DND-41 (cell line): ENCODE measurements around the gene C1orf105.

ENCODE experiments used
- EZH2 ChIP-seq: IDR thresholded peaks from 3 replicates; pipeline ENCODE4 v1.6.1; 2012; ENCODE audit warnings: borderline replicate concordance, low read depth, mild to moderate bottlenecking, moderate library complexity, low read length, inconsistent platforms; ENCODE audit not compliant: severe bottlenecking
- TF ChIP-seq, protein P1 (sequence below): IDR thresholded peaks from 2 replicates; pipeline ENCODE4 v1.5.1; 2012; ENCODE audit warnings: borderline replicate concordance, low read length, moderate library complexity, mild to moderate bottlenecking; ENCODE audit not compliant: poor library complexity, severe bottlenecking; ENCODE audit errors: extremely low read depth

DNA sequence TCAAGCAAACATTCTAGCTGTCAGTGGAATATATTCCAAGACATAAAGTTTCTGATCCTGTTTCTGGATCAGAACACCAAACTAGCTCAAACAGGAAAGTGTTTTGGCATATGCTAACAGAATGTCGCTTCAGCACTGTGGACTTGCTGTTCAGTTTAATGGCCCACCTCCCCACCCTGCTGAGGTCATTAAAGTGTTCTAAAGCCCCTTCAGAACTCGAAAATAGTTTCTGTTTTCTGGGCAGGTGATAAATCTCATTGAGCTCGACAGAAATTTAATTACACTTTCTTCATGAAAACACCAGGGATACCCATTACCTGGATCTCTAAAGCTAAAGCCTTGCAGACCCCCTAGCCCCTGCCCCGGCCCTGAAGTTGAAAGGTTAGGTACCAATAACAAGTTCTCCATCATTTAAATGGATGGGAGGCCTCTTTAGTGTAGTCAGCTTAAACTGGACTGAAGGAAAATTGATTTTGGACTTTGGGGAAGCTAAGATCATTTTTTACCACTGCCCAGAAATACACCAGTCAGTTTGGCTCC, 3.9 kb upstream of the C1orf105 start:
- TF ChIP-seq, protein P1, sequence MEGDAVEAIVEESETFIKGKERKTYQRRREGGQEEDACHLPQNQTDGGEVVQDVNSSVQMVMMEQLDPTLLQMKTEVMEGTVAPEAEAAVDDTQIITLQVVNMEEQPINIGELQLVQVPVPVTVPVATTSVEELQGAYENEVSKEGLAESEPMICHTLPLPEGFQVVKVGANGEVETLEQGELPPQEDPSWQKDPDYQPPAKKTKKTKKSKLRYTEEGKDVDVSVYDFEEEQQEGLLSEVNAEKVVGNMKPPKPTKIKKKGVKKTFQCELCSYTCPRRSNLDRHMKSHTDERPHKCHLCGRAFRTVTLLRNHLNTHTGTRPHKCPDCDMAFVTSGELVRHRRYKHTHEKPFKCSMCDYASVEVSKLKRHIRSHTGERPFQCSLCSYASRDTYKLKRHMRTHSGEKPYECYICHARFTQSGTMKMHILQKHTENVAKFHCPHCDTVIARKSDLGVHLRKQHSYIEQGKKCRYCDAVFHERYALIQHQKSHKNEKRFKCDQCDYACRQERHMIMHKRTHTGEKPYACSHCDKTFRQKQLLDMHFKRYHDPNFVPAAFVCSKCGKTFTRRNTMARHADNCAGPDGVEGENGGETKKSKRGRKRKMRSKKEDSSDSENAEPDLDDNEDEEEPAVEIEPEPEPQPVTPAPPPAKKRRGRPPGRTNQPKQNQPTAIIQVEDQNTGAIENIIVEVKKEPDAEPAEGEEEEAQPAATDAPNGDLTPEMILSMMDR: no peak
- TF ChIP-seq EZH2: no peak
